Mesenchymal stem cell (in vitro differentiated cells and primary cell): ENCODE measurements around the gene TP73.

ENCODE experiments used
- DNase-seq: peaks from one replicate; pipeline ENCODE4 v3.0.0-alpha.2; 2013
- H2AFZ ChIP-seq: one replicate; pipeline ENCODE4 v1.6.1; 2013; ENCODE audit warnings: low read depth, mild to moderate bottlenecking, control low read depth, inconsistent platforms, low read length, moderate library complexity
- H2AK5ac ChIP-seq: 2 replicates; pipeline ENCODE4 v1.6.1; 2013; ENCODE audit warnings: low read length, moderate library complexity, mild to moderate bottlenecking, inconsistent platforms; ENCODE audit not compliant: severe bottlenecking
- H2BK120ac ChIP-seq: one replicate; pipeline ENCODE4 v1.6.1; 2013; ENCODE audit warnings: low read depth, mild to moderate bottlenecking, inconsistent platforms, low read length, moderate library complexity
- H2BK12ac ChIP-seq, 2 experiments: one replicate each; pipeline ENCODE4 v1.6.1; 2013; ENCODE audit warnings: inconsistent platforms in 2 of 2, low read length in 2 of 2, mild to moderate bottlenecking in 2 of 2, moderate library complexity in 2 of 2, control low read depth in 1 of 2
- H2BK15ac ChIP-seq: one replicate; pipeline ENCODE4 v1.6.1; 2013; ENCODE audit warnings: mild to moderate bottlenecking, low read depth, inconsistent platforms; ENCODE audit not compliant: poor library complexity, severe bottlenecking
- H2BK5ac ChIP-seq: 2 replicates; pipeline ENCODE4 v1.6.1; 2013; ENCODE audit warnings: low read depth, mild to moderate bottlenecking, low read length, control low read depth, inconsistent platforms; ENCODE audit not compliant: poor library complexity, severe bottlenecking
- H3K14ac ChIP-seq, 2 experiments: one replicate each; pipeline ENCODE4 v1.6.1; 2013; ENCODE audit warnings: inconsistent platforms in 2 of 2, low read length in 2 of 2, control low read depth in 1 of 2, mild to moderate bottlenecking in 1 of 2, moderate library complexity in 1 of 2
- H3K18ac ChIP-seq, 2 experiments: one replicate each; pipeline ENCODE4 v1.6.1; 2013; ENCODE audit warnings: inconsistent platforms in 2 of 2, low read length in 2 of 2, control low read depth in 1 of 2, low read depth in 1 of 2, mild to moderate bottlenecking in 1 of 2
- H3K23ac ChIP-seq, 2 experiments: one replicate each; pipeline ENCODE4 v1.6.1; 2013; ENCODE audit warnings: inconsistent platforms in 2 of 2, low read length in 2 of 2, mild to moderate bottlenecking in 2 of 2, moderate library complexity in 2 of 2, control low read depth in 1 of 2
- H3K27ac ChIP-seq: 2 replicates; pipeline ENCODE4 v1.5.1; 2013; ENCODE audit warnings: mild to moderate bottlenecking, moderate library complexity, low read length, control low read depth, inconsistent platforms; ENCODE audit not compliant: poor library complexity, severe bottlenecking
- H3K27me3 ChIP-seq, 2 experiments: 2 replicates each; pipeline versions ENCODE4 v1.6.1 to v1.7.0; 2013; ENCODE audit warnings: low read length in 2 of 2, mild to moderate bottlenecking in 2 of 2, moderate library complexity in 2 of 2, control low read depth in 1 of 2, inconsistent platforms in 1 of 2; ENCODE audit not compliant: control insufficient read depth in 1 of 2, insufficient read depth in 1 of 2
- H3K36me3 ChIP-seq, 2 experiments: 2 replicates each; pipeline versions ENCODE4 v1.6.1 to v1.7.0; 2013; ENCODE audit warnings: low read length in 2 of 2, control low read depth in 1 of 2, inconsistent platforms in 1 of 2, low read depth in 1 of 2, mild to moderate bottlenecking in 1 of 2; ENCODE audit not compliant: insufficient read depth in 2 of 2, control insufficient read depth in 1 of 2
- H3K4ac ChIP-seq, 2 experiments: one replicate each; pipeline ENCODE4 v1.6.1; 2013; ENCODE audit warnings: inconsistent platforms in 2 of 2, low read length in 2 of 2, mild to moderate bottlenecking in 2 of 2, moderate library complexity in 2 of 2, control low read depth in 1 of 2, low read depth in 1 of 2
- H3K4me1 ChIP-seq: 2 replicates; pipeline ENCODE4 v1.6.1; 2013; ENCODE audit warnings: low read depth, low read length, control low read depth; ENCODE audit not compliant: control insufficient read depth, insufficient read depth
- H3K4me2 ChIP-seq: 2 replicates; pipeline ENCODE4 v1.6.1; 2013; ENCODE audit warnings: low read length, mild to moderate bottlenecking, inconsistent platforms; ENCODE audit not compliant: poor library complexity, severe bottlenecking
- H3K4me3 ChIP-seq, 2 experiments: 2 replicates each; pipeline versions ENCODE4 v1.5.1 to v1.7.0; 2013; ENCODE audit warnings: low read length in 2 of 2, mild to moderate bottlenecking in 2 of 2, control low read depth in 1 of 2, low read depth in 1 of 2; ENCODE audit not compliant: insufficient read depth in 1 of 2
- H3K79me1 ChIP-seq: replicated peaks from 2 replicates; pipeline ENCODE4 v1.6.1; 2013; ENCODE audit warnings: mild to moderate bottlenecking, control low read depth, low read length, inconsistent platforms; ENCODE audit not compliant: poor library complexity, severe bottlenecking
- H3K9ac ChIP-seq: 2 replicates; pipeline ENCODE4 v1.7.0; 2013; ENCODE audit warnings: mild to moderate bottlenecking, low read length, moderate library complexity
- H3K9me3 ChIP-seq: 2 replicates; pipeline ENCODE4 v1.7.0; 2013; ENCODE audit warnings: mild to moderate bottlenecking, low read length; ENCODE audit not compliant: control insufficient read depth
- H4K8ac ChIP-seq: one replicate; pipeline ENCODE4 v1.6.1; 2013; ENCODE audit warnings: inconsistent platforms, mild to moderate bottlenecking, low read length, moderate library complexity
- H4K91ac ChIP-seq: one replicate; pipeline ENCODE4 v1.6.1; 2013; ENCODE audit warnings: mild to moderate bottlenecking, low read length, inconsistent platforms
- WGBS: methylation state at CpG from one replicate; pipeline ENCODE4 v1.1.7; 2013; ENCODE audit warnings: mixed read lengths; 5-methylcytosine and 5-hydroxymethylcytosine counted together

Gene TP73

DNA sequence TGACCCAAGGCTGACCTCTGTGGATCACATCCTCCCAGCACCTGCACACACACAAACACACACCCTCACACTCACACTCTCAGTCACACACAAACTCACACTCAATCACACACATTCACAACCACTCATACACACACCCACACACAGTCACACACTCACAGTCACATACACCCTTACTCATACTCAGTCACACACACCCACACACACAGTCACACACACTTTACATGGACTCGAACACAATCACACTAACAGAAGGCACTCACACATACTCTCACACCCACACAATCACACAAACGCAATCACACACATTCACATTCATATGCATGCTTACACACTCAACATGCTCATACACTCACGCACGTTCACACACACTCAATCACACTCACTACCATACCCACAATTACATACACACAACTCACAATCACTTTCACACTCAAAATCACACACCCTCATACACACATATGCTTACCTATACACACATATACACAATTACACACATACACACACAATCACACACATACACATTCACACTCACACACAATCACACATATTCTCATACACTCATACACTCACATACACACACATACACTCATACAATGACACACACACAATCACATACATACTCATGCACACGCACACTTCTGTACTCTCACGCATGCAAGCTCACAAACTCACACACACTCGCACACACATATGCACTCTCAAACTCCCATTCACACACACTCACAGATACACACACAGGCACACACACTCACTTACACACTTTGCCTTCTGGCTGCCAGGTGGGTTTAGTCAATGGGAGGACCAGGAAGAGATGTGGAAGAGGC, 47.1 kb upstream of the TP73 start:
- H2BK5ac ChIP-seq: no peak overlapping the region
- no peak overlapping the region for H3K23ac ChIP-seq
- no peak overlapping the region for H4K91ac ChIP-seq
- no peak overlapping the region for H3K9ac ChIP-seq
- no peak for DNase-seq
- no peak overlapping the region for H3K4ac ChIP-seq
- H3K27me3 ChIP-seq: peaks cover 66% of the 10 kb centered on the region in 2 experiments
- peaks cover 2% of the 10 kb centered on the region for H3K4me1 ChIP-seq
- H2BK12ac ChIP-seq: no peak overlapping the region
- no peak overlapping the region for H2AK5ac ChIP-seq
- H3K79me1 ChIP-seq: no peaks in the 10 kb centered on the region
- H3K4me2 ChIP-seq: no peak overlapping the region
- H2AFZ ChIP-seq: no peak overlapping the region
- peaks cover 0 to 4% of the 10 kb centered on the region in 2 experiments for H3K36me3 ChIP-seq
- H3K9me3 ChIP-seq: no peaks in the 10 kb centered on the region
- no peak overlapping the region for H2BK120ac ChIP-seq
- no peak overlapping the region for H3K4me3 ChIP-seq
- H4K8ac ChIP-seq: no peak overlapping the region
- peak overlapping the region in 1 of 2 experiments; percentile 8 for H3K14ac ChIP-seq
- no peak overlapping the region for H3K18ac ChIP-seq
- no peak overlapping the region for H2BK15ac ChIP-seq
- 86% methylated on average over 7 of the region's 7 CpGs for WGBS
- no peak overlapping the region for H3K27ac ChIP-seq

DNA sequence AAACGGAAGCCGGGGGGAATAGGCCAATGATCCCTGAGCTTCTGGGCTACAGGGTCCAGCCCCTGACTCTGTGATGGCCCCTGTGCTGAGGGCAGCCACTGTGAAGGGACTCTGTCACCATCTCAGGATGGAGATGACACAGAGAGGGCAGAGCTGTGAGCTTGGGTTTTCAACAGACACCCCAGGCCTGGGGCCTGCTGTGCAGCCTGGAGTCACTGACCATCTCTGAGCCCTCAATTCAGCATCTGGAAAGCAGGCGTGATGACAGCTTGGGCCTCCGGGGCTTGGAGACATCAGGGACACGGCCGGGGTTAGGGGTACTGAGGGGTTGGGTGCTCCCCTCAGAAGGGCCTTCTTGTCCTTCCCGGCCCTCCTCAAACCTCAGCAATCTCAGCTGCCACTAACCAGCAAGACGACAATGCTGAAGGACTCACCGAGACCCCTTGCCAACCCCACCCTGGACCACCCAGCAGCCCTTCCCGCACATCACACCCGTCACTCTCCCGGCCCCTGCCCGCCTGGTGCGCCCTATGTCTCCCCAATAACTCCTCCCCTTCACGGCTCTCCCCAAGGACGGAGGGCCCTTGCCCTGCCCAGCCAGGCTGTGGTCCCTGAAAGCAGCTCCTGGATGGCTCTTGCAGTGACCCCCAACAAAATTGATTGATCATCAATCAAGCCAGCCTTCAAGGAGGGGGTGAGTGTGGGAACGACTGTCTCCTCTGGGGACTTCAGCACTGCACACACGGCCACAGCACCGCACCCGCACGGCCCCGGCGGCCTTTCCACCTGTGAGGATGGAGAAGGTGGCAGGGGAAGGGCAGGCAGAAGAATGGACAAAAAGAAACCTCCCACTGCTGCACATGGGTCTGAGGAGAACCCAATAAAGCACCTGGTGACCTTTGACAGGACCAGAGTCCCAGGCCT, 45.3 kb upstream of the TP73 start:
- no peaks in the 10 kb centered on the region for H3K9me3 ChIP-seq
- peaks cover 65 to 68% of the 10 kb centered on the region in 2 experiments for H3K27me3 ChIP-seq
- no peak overlapping the region for H3K18ac ChIP-seq
- H2BK12ac ChIP-seq: no peak overlapping the region
- H2BK15ac ChIP-seq: no peak overlapping the region
- no peak overlapping the region for H3K4ac ChIP-seq
- no peak overlapping the region for H3K14ac ChIP-seq
- H3K27ac ChIP-seq: no peak overlapping the region
- no peak overlapping the region for H3K9ac ChIP-seq
- H2BK5ac ChIP-seq: no peak overlapping the region
- H3K36me3 ChIP-seq: peaks cover 0 to 4% of the 10 kb centered on the region in 2 experiments
- no peak overlapping the region for H4K8ac ChIP-seq
- no peak overlapping the region for H3K4me3 ChIP-seq
- no peak overlapping the region for H3K23ac ChIP-seq
- no peak overlapping the region for H2BK120ac ChIP-seq
- no peak overlapping the region for H3K4me2 ChIP-seq
- no peak overlapping the region for H4K91ac ChIP-seq
- no peak overlapping the region for H2AK5ac ChIP-seq
- no peaks in the 10 kb centered on the region for H3K79me1 ChIP-seq
- no peak overlapping the region for H2AFZ ChIP-seq
- H3K4me1 ChIP-seq: peaks cover 13% of the 10 kb centered on the region
- DNase-seq: no peak
- WGBS: 81% methylated on average over 19 of the region's 23 CpGs

DNA sequence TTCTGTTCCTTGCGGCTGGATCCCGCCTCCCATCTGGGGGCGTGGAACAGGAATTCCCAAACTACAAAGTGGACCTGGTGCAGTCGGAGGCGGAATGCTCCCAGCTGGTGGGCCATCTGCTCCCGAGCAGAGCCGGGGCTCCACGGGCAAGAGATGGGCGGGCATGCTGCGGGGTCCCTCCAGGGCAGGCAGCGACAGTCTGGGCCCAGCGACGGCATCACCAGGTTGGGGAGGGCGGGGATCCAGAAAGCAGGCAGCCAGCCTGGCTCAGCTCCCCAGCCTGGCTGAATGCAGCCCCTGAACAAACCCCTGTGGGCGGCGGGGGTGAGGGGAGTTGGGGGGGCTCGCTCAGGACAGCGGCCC, 44.6 kb upstream of the TP73 start:
- no peak overlapping the region for H3K4ac ChIP-seq
- no peak for DNase-seq
- H3K27me3 ChIP-seq: peaks cover 71 to 74% of the 10 kb centered on the region in 2 experiments
- no peaks in the 10 kb centered on the region for H3K79me1 ChIP-seq
- no peak overlapping the region for H2BK120ac ChIP-seq
- no peak overlapping the region for H2BK5ac ChIP-seq
- no peak overlapping the region for H2AFZ ChIP-seq
- no peak overlapping the region for H3K14ac ChIP-seq
- no peak overlapping the region for H3K9ac ChIP-seq
- no peak overlapping the region for H4K91ac ChIP-seq
- no peak overlapping the region for H3K4me3 ChIP-seq
- H2AK5ac ChIP-seq: no peak overlapping the region
- H3K4me2 ChIP-seq: no peak overlapping the region
- H3K23ac ChIP-seq: no peak overlapping the region
- H3K9me3 ChIP-seq: no peaks in the 10 kb centered on the region
- no peak overlapping the region for H4K8ac ChIP-seq
- no peak overlapping the region for H2BK15ac ChIP-seq
- H3K36me3 ChIP-seq: peaks cover 0 to 4% of the 10 kb centered on the region in 2 experiments
- no peak overlapping the region for H3K27ac ChIP-seq
- 91% methylated on average over 18 of the region's 18 CpGs for WGBS
- no peak overlapping the region for H2BK12ac ChIP-seq
- peaks cover 14% of the 10 kb centered on the region for H3K4me1 ChIP-seq
- no peak overlapping the region for H3K18ac ChIP-seq

DNA sequence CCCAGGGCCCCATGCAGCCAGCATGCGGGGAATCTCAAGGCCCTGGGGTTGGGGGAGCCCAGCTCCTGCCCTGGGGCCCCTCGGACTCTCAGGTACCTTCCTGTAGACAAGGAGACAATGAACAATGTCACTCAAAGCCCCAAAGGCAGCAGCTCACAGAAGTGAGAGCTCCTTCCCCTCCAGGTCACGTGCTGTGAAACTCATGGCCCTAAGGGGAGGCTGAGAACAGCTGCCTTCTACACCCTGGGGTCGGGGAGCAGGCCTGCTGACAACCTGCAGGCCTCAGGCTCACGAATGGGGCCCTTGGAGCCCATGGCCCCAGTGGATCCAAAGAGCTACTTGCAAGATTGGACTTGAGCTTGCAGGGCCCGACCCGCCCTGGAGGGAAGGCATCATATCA, 44.2 kb upstream of the TP73 start:
- Histone ChIP-seq H2AFZ (no peak overlapping the region), H3K9me3 (no peaks in the 10 kb centered on the region), H3K79me1 (no peaks in the 10 kb centered on the region), H2BK12ac (no peak overlapping the region), H4K8ac (no peak overlapping the region), H3K4ac (no peak overlapping the region), H3K23ac (no peak overlapping the region), H2BK15ac (no peak overlapping the region), H3K27ac (no peak overlapping the region), H3K4me3 (no peak overlapping the region), H4K91ac (no peak overlapping the region), H3K9ac (no peak overlapping the region), H3K14ac (no peak overlapping the region), H2AK5ac (no peak overlapping the region), H2BK5ac (no peak overlapping the region), H2BK120ac (no peak overlapping the region), H3K18ac (no peak overlapping the region), H3K36me3 (peaks cover 0 to 4% of the 10 kb centered on the region in 2 experiments), H3K27me3 (peaks cover 75 to 79% of the 10 kb centered on the region in 2 experiments), H3K4me2 (no peak overlapping the region), H3K4me1 (peaks cover 17% of the 10 kb centered on the region)
- DNase-seq: no peak
- 78% methylated on average over 7 of the region's 7 CpGs for WGBS
